Fibroblast of pulmonary artery (primary cell): ENCODE measurements around the gene TOR4A.

Experiments
- DNase-seq: peaks from one replicate; pipeline ENCODE4 v3.0.0-alpha.2; 2010; ENCODE audit warnings: low read depth
- H3K4me3 ChIP-seq: replicated peaks from 2 replicates; pipeline ENCODE4 v1.5.1; 2011; ENCODE audit warnings: low read depth, mild to moderate bottlenecking, control low read depth, low read length, moderate library complexity
- TF ChIP-seq, protein P1 (sequence below): IDR thresholded peaks from 2 replicates; pipeline ENCODE4 v1.5.1; 2011; ENCODE audit warnings: mild to moderate bottlenecking, control low read depth, low read length, inconsistent platforms; ENCODE audit errors: missing control alignments

The TOR4A gene

DNA sequence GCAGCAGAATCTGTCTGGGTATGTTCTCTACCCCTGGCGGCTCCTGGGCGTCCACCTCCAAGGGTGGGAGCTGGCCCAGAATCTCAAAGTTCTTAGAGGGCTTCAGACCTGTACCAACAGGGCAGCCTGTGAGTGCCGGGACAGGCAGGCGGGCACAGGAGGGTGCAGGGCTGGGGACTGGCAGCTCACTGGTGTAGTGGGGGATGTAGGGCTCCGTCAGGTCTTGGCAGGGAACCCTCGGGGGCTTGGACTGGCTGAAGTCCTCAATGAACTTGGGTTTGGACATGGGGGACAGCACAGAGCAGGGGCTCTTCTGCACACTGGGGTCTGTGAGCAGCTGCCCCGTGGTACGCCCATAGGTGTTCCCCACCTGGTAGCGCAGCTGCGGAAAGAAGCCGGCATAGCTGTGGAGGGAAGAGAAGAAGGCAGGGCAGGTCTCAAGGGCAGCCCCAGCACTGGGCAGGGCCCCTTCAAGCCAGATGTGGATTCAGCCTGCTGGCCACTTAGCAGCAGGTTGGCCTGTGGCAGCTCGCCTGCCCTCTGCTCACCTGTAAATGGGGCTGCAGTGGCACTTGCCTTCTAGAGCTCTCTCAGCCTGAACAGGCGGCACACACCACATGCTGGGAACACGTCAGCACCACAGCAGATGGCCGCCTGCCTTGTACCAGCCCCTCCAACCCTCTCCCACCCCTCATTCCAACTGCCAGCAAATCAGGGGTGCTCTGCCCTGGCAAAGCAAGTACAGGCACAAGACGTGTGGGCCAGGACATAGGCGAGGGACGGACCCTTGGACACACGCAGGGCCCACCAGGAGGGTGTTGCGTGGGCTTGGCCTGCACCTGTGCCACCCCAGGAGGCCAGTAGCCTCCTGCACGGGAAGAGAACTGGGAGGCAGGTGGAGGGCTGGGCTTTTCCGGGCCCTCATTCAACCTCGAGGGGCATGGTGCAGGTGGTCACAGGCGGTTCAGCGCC, 31.8 kb upstream of the TOR4A start:
- no peak overlapping the region for H3K4me3 ChIP-seq
- no peak for DNase-seq
- TF ChIP-seq, protein P1, sequence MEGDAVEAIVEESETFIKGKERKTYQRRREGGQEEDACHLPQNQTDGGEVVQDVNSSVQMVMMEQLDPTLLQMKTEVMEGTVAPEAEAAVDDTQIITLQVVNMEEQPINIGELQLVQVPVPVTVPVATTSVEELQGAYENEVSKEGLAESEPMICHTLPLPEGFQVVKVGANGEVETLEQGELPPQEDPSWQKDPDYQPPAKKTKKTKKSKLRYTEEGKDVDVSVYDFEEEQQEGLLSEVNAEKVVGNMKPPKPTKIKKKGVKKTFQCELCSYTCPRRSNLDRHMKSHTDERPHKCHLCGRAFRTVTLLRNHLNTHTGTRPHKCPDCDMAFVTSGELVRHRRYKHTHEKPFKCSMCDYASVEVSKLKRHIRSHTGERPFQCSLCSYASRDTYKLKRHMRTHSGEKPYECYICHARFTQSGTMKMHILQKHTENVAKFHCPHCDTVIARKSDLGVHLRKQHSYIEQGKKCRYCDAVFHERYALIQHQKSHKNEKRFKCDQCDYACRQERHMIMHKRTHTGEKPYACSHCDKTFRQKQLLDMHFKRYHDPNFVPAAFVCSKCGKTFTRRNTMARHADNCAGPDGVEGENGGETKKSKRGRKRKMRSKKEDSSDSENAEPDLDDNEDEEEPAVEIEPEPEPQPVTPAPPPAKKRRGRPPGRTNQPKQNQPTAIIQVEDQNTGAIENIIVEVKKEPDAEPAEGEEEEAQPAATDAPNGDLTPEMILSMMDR = no peak

DNA sequence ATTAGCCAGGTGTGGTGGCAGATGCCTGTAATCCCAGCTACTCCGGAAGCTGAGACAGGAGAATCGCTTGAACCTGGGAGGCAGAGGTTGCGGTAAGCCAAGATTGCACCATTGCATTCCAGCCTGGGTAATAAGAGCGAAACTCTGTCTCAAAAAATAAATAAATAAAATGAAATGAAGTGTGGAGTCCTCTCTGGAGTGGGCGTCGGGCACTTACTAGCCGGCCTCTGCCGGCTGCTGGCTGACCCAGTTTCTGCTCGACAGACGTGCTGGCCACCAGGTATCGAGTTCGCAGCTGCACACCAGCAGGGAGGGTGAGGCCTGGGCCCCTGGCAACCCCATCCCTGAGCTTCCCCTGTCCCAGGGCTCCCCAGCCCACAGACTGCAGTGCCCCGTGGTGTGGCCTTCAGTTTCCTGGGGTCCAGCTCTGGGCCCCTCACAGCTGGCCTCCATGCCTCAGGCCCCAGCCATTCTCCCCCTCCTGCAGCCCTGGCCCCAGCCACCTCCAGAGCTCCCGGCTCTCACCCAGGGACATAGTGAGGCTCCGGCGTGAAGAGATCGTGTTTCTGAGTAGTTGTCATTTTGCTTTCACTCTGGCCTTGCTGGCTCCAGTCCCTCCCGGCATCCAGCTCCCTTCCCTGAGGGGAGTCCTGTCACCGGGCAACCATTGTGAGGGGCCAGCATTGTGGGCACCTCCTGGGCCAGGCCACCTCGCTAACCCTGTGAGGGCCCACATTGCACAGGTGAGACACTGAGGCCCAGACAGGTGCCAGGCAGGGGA, 30.2 kb upstream of the TOR4A start:
- no peak for DNase-seq
- H3K4me3 ChIP-seq = no peak overlapping the region
- TF ChIP-seq, protein P1 = no peak

DNA sequence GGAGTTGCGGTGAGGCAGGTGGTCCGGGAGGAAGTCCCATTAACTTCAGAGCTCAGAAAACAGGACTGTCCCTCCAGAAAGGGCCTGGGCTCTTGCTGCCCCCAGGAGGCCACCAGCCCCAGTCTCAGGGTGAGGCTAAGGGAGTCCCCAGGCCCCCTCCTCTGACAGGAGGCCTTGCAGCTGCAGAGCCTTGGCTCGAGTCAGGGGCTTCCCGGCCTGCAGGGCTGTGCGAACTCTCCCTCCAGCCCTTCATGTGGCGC, 29.7 kb upstream of the TOR4A start:
- TF ChIP-seq, protein P1 = no peak
- DNase-seq = no peak
- H3K4me3 ChIP-seq = no peak overlapping the region

DNA sequence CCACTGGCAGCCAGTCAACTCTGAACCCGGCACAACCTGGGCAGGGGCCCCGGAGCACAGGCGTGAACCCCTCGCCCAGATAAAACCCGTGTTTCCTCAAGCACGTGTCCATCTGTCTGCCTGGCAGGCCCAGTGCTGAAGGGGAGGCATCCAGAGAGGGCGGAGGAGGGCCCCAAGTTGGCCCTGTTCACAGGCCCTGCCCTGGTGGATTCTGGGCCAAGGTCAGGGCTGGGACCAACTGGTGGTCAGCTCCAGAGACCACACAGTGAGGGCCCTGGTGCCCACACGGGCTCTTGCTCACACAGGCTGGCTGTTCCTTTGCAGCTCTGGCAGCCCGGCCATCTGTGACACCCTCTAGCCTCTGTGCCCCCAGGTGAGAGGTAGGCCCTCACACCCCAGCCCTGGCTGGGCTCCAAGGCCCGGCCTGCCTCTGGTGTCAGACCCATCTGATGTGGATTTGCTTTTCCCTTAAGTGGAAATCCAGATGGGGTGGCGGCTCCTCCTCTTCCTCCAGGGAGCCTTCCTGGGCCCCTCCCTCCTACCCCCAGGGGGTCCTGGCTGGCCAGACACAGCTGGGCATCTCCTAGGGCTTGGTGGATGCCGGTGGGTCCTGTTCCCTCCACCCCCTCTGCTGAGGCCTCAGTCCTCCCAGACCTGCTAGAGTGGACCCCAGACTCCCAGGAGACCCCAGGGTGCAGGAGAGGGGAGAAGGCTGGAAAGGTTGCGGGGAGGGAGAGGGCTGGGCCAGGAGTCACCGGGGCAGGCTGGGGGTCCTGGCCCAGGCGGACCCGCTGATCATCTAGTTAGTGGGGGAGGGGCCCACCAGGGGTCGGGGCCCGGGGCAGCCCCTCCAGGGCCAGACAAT, 27.0 kb upstream of the TOR4A start:
- H3K4me3 ChIP-seq = no peak overlapping the region
- no peak for DNase-seq
- TF ChIP-seq, protein P1 = no peak

DNA sequence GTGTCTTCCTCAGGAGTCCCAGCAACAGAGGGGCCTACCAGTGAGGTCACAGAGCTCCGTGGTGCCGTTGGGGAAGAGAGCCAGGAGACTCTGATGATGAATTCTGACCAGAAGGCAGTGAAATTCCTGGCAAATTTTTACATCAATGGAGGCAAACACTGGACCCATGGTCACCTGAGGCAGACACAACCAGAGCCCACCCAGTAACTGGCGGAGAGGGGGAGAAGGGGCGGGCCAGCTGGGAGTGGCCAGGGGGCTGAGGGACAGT, 26.4 kb upstream of the TOR4A start, which contains the start of gene STPG3:
Gene STPG3 (plus strand): TSS at position 93 of the 268 bp plus-strand sequence. CDS start 1 bp downstream, at position 94.
- TF ChIP-seq, protein P1 = no peak
- DNase-seq = no peak
- no peak within 1 kb of the TSS for H3K4me3 ChIP-seq

DNA sequence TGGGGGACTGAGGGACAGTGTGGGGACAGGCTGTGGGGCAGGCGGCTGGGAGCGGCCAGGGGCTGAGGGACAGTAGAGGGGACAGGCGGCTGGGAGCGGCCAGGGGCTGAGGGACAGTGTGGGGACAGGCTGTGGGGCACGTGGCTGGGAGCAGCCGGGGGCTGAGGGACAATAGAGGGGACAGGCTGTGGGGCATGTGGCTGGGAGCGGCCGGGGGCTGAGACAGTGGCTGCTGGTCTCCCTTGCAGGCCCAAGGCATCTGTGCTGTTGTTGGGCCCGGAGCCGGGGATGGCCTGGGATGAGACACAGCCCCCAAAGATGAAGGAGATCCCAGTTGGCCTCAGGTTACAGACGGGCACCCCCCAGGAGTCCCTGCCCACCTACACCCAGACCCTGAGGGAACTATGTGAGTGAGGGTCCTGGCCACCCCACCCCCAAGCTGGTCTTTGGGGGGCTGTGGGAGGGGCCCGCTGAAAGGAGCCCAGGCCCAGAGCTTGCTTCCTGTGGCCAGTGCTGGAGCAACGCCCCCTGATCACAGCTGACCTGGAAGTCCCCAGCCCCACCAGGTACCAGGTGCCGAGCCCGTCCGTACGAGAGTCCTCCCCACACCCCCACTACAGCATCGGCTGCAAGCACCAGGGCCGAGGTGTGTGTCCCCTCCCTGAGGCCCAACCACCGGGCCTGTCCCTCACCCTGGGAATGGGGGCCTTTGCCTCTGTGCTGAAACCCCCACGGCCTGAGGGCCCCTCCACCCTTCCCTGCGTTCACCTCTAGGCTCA, 25.8 kb upstream of the TOR4A start:
- no peak overlapping the region for H3K4me3 ChIP-seq
- no peak for DNase-seq
- TF ChIP-seq, protein P1 = no peak
